A673 (cell line): ENCODE measurements around the gene MYL12A. TPM values are rescaled to one million over a fixed set of nuclear protein-coding genes. Genes with fewer than 3 reads are reported as not detected.

ENCODE experiments used
- BruUV-seq: library from RNA; stranded (reverse); fragments of 400-500 nt; replicated peaks from 2 replicates; lab custom pipeline; 2021; lab: Mats Ljungman, UMichigan
- CTCF ChIA-PET: fragments of 300-600 bp; sonication (Branson Sonifier 250); formaldehyde crosslinking; loops from one replicate; lab custom pipeline; 2022; ENCODE audit warnings: antibody characterized with exemption; lab: Charles Lee
- POLR2A ChIA-PET: fragments of 300-600 bp; sonication (Branson Sonifier 250); formaldehyde crosslinking; loops from one replicate; lab custom pipeline; 2022; ENCODE audit warnings: antibody characterized with exemption; ENCODE audit not compliant: low non-redundant PET; lab: Charles Lee
- DNase-seq: peaks from one replicate; pipeline ENCODE4 v3.0.0-alpha.2; 2015; ENCODE audit warnings: low spot score
- H3K27ac ChIP-seq: fragments of 200-600 bp; sonication (generic); 2 replicates; pipeline ENCODE4 v1.5.1; 2016; ENCODE audit warnings: mixed run types, low read depth, mild to moderate bottlenecking, mixed read lengths, antibody characterized with exemption, low read length; ENCODE audit not compliant: poor library complexity, severe bottlenecking
- H3K27me3 ChIP-seq: fragments of 200-600 bp; sonication (generic); replicated peaks from 2 replicates; pipeline ENCODE4 v1.6.1; 2017; ENCODE audit warnings: mixed run types, low read depth, mild to moderate bottlenecking, mixed read lengths, antibody characterized with exemption, low read length; ENCODE audit not compliant: insufficient read depth, poor library complexity
- H3K36me3 ChIP-seq: fragments of 200-600 bp; sonication (generic); 2 replicates; pipeline ENCODE4 v1.6.1; 2016; ENCODE audit warnings: mixed run types, mild to moderate bottlenecking, mixed read lengths, antibody characterized with exemption, low read length; ENCODE audit not compliant: insufficient read depth, poor library complexity, severe bottlenecking
- H3K4me1 ChIP-seq: fragments of 200-600 bp; sonication (generic); 2 replicates; pipeline ENCODE4 v1.6.1; 2017; ENCODE audit warnings: mixed run types, mild to moderate bottlenecking, mixed read lengths, antibody characterized with exemption, low read length; ENCODE audit not compliant: insufficient read depth, poor library complexity, severe bottlenecking
- H3K4me3 ChIP-seq: fragments of 200-600 bp; sonication (generic); 2 replicates; pipeline ENCODE4 v1.5.1; 2016; ENCODE audit warnings: low read depth, mixed run types, mild to moderate bottlenecking, mixed read lengths, low read length; ENCODE audit not compliant: poor library complexity, severe bottlenecking
- H3K9me3 ChIP-seq: fragments of 200-600 bp; sonication (generic); 2 replicates; pipeline ENCODE4 v1.6.1; 2016; ENCODE audit warnings: mixed run types, low read depth, mild to moderate bottlenecking, mixed read lengths, antibody characterized with exemption, low read length; ENCODE audit not compliant: poor library complexity, severe bottlenecking
- EZH2 ChIP-seq: fragments of 200-600 bp; sonication (generic); IDR thresholded peaks from 2 replicates; pipeline ENCODE4 v1.6.1; 2017; ENCODE audit warnings: borderline replicate concordance, low read depth, mild to moderate bottlenecking, mixed read lengths, antibody characterized with exemption, low read length; ENCODE audit not compliant: poor library complexity, severe bottlenecking
- intact Hi-C: fragments of 100-400 bp; cut with micrococcal nuclease; formaldehyde crosslinking; loops from one replicate; pipeline ENCODE4 v1.10.0; 2022; ENCODE audit not compliant: unreplicated experiment
- total RNA-seq: library from RNA; stranded (reverse); gene quantifications from 2 replicates; pipeline ENCODE4 v1.2.3, GENCODE V29; 2021
- TF ChIP-seq, protein P1 (sequence below): fragments of 300-800, 200-600 bp; sonication (generic); conservative IDR thresholded peaks from 2 replicates; pipeline ENCODE4 v1.5.1; 2017; ENCODE audit warnings: low read depth, mild to moderate bottlenecking, antibody characterized with exemption, low read length, moderate library complexity, mixed read lengths

Gene MYL12A
- total RNA-seq, 1 experiment from 2014 or later: 357 TPM

DNA sequence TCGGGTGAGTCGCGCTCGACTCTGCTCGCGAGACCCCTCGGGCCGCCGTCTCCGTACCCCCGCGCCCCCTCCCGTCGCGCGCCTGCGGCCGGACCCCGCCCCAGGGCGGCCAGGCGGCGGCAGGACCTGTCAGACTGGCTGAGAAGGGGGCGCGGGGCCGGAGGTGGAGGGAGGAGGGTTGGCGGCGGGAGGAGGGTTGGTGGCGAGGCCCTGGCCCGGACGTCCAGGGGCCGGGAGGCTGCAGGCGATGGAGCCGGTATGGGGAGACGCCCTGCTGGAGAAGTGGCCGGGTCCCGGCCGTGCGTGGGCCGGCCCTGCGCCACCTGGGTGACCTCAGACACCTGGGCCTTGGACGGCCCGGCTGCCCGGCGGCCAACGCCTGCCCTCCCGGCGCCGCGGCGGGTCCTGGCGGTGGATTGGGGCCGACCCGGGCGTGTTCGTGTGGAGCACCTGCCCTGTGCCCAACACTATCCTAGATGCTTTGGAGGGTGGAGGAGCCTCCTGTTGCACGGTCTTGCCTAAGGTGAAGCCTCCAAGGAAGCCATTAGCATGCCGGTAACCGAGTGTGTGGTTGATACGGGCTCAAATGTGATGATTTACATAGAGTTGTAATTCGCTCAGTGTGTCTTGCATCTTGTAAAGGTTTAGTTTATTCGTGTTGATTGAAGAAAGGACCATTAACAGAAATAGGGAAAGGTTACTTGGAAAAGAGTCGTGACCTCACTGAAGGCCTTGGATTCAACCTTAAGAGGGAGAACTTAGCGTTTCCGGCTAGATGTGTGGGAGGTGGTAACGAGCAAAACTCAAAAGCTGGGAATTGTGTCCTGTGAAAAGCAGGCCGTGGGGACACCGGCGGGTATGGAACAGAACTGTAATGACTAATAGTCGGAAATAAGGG lies 14.9 kb downstream of the MYL12A start:
- H3K4me3 ChIP-seq: peak overlapping the region; percentile 94

DNA sequence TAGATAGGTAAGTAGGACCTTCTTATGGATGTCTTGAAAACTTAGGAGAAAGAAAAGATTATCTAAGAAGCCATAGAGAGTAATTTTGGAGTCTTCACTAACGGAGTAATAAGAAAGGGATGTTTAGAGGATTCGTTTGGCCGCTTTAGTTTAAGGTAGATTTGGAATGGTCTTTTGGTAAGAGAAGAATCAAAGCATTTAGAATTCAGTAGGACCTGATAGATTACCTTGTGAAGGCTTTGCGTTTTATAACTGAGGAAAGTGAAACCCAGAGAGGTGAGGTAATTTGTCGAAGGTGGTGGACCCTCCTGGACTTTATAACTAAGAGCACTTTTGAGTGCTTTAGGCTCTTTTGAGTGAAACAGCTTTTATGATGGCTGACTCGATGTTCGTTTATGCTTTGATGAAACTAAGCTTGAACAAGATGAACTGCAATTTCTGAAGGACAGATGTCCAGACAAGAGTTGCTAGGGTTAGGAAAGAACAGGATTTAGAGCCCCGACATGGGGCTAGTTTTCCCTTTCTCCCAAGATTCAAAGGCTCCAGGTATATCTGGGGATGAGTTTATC lies 15.6 kb downstream of the MYL12A start:
- intact Hi-C loops: no loop called here
- BruUV-seq: TSS peak; percentile 58
- Histone ChIP-seq H3K36me3 (peaks cover 5% of the 10 kb centered on the region), H3K4me3 (peak overlapping the region; percentile 94), H3K4me1 (peaks cover 37% of the 10 kb centered on the region), H3K9me3 (no peaks in the 10 kb centered on the region), H3K27ac (peak overlapping the region; percentile 99), H3K27me3 (no peaks in the 10 kb centered on the region)
- ChIA-PET POLR2A (no interaction called here), CTCF (no interaction called here)
- DNase-seq: no peak
- no peak for TF ChIP-seq EZH2
- TF ChIP-seq, protein P1, sequence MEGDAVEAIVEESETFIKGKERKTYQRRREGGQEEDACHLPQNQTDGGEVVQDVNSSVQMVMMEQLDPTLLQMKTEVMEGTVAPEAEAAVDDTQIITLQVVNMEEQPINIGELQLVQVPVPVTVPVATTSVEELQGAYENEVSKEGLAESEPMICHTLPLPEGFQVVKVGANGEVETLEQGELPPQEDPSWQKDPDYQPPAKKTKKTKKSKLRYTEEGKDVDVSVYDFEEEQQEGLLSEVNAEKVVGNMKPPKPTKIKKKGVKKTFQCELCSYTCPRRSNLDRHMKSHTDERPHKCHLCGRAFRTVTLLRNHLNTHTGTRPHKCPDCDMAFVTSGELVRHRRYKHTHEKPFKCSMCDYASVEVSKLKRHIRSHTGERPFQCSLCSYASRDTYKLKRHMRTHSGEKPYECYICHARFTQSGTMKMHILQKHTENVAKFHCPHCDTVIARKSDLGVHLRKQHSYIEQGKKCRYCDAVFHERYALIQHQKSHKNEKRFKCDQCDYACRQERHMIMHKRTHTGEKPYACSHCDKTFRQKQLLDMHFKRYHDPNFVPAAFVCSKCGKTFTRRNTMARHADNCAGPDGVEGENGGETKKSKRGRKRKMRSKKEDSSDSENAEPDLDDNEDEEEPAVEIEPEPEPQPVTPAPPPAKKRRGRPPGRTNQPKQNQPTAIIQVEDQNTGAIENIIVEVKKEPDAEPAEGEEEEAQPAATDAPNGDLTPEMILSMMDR: no peak

More for the DNA sequence above, 14.9 kb downstream of the MYL12A start:
- Histone ChIP-seq H3K36me3 (peaks cover 11% of the 10 kb centered on the region), H3K27me3 (no peaks in the 10 kb centered on the region), H3K4me1 (peaks cover 34% of the 10 kb centered on the region), H3K27ac (peak overlapping the region; percentile 99), H3K9me3 (no peaks in the 10 kb centered on the region)
- POLR2A ChIA-PET: no interaction called here
- intact Hi-C loops: no loop called here
- CTCF ChIA-PET: no interaction called here
- DNase-seq: no peak
- no TSS peak for BruUV-seq
- TF ChIP-seq, protein P1: no peak
- no peak for TF ChIP-seq EZH2

DNA sequence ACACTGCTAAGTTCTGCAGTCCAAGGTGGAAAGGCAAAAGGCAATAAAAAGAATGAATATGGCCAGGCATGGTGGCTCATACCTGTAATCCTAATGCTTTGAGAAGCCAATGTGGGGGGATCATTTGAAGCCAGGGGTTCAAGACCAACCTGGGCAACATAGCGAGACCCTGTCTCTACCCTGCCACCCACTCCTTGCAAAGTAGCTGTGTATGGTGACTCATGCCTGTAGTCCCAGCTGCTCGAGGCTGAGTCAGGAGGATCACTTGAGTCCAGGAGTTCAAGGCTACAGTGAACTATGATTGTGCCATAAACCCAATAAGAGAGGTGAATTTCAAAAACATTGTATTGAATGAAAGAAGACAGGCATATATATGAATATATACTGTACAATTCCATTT lies 16.8 kb downstream of the MYL12A start:
- intact Hi-C loops: no loop called here
- DNase-seq: no peak
- peak overlapping the region; percentile 94 for H3K4me3 ChIP-seq

More for the DNA sequence above, 16.8 kb downstream of the MYL12A start:
- POLR2A ChIA-PET: interaction anchor here (0.6 kb wide), 2 partner anchors 45 to 402 kb away, joined by 3 read pairs; no protein-coding TSS in a partner anchor
- peak overlapping the region; percentile 51 for H3K27ac ChIP-seq
- TF ChIP-seq EZH2: no peak
- TF ChIP-seq, protein P1: no peak
- no TSS peak for BruUV-seq
- no peaks in the 10 kb centered on the region for H3K36me3 ChIP-seq
- peaks cover 49% of the 10 kb centered on the region for H3K4me1 ChIP-seq
- H3K27me3 ChIP-seq: no peaks in the 10 kb centered on the region
- CTCF ChIA-PET: interaction anchor here (0.5 kb wide), 1 partner anchor 80 kb away, joined by 3 read pairs; no protein-coding TSS in a partner anchor
- H3K9me3 ChIP-seq: no peaks in the 10 kb centered on the region
